Mesendoderm (in vitro differentiated cells): ENCODE data around the gene SERP2.

ENCODE experiments used
- DNase-seq: peaks from one replicate; pipeline ENCODE4 v3.0.0; 2013
- H2AK5ac ChIP-seq: 2 replicates; pipeline ENCODE4 v1.6.1; 2013; ENCODE audit warnings: low read length, inconsistent platforms
- H2BK120ac ChIP-seq: 2 replicates; pipeline ENCODE4 v1.6.1; 2013; ENCODE audit warnings: low read depth, mild to moderate bottlenecking, low read length, moderate library complexity, mixed read lengths
- H2BK15ac ChIP-seq: replicated peaks from 2 replicates; pipeline ENCODE4 v1.6.1; 2013; ENCODE audit warnings: low read depth, mild to moderate bottlenecking, moderate library complexity
- H2BK5ac ChIP-seq: 2 replicates; pipeline ENCODE4 v1.6.1; 2013; ENCODE audit warnings: low read length, inconsistent platforms
- H3K18ac ChIP-seq: 2 replicates; pipeline ENCODE4 v1.6.1; 2013; ENCODE audit warnings: mild to moderate bottlenecking, low read length, mixed read lengths
- H3K23ac ChIP-seq: one replicate; pipeline ENCODE4 v1.6.1; 2013; ENCODE audit warnings: low read length
- H3K27ac ChIP-seq: 2 replicates; pipeline ENCODE4 v1.5.1; 2013; ENCODE audit warnings: low read depth, mild to moderate bottlenecking, inconsistent platforms, low read length, moderate library complexity
- H3K27me3 ChIP-seq: 2 replicates; pipeline ENCODE4 v1.6.1; 2013; ENCODE audit warnings: low read length, control low read depth, mild to moderate bottlenecking, inconsistent platforms; ENCODE audit not compliant: insufficient read depth, poor library complexity
- H3K36me3 ChIP-seq: 2 replicates; pipeline ENCODE4 v1.6.1; 2013; ENCODE audit warnings: low read length, inconsistent platforms; ENCODE audit not compliant: control insufficient read depth, insufficient read depth
- H3K4ac ChIP-seq: one replicate; pipeline ENCODE4 v1.6.1; 2013; ENCODE audit warnings: low read depth, mild to moderate bottlenecking, low read length, moderate library complexity
- H3K4me1 ChIP-seq: 2 replicates; pipeline ENCODE4 v1.6.1; 2013; ENCODE audit warnings: low read depth, low read length, inconsistent platforms; ENCODE audit not compliant: control insufficient read depth
- H3K4me2 ChIP-seq: 2 replicates; pipeline ENCODE4 v1.6.1; 2013; ENCODE audit warnings: low read length
- H3K4me3 ChIP-seq: 2 replicates; pipeline ENCODE4 v1.5.1; 2013; ENCODE audit warnings: mild to moderate bottlenecking, low read length
- H3K56ac ChIP-seq: one replicate; pipeline ENCODE4 v1.6.1; 2013; ENCODE audit warnings: low read length
- H3K79me1 ChIP-seq: 2 replicates; pipeline ENCODE4 v1.6.1; 2013; ENCODE audit warnings: low read length, inconsistent platforms
- H3K79me2 ChIP-seq: 2 replicates; pipeline ENCODE4 v1.6.1; 2013; ENCODE audit warnings: mild to moderate bottlenecking, low read length; ENCODE audit not compliant: control insufficient read depth, insufficient read depth
- H3K9ac ChIP-seq: 2 replicates; pipeline ENCODE4 v1.6.1; 2013; ENCODE audit warnings: low read length, inconsistent platforms
- H4K5ac ChIP-seq: one replicate; pipeline ENCODE4 v1.6.1; 2013; ENCODE audit warnings: low read length
- H4K8ac ChIP-seq: one replicate; pipeline ENCODE4 v1.6.1; 2013; ENCODE audit warnings: low read depth, mild to moderate bottlenecking, control low read depth, low read length, moderate library complexity
- WGBS: extraction: QIAGEN DNeasy Blood & Tissue Kit; methylation state at CpG from one replicate; pipeline ENCODE4 v1.1.7; 2013; ENCODE audit warnings: low lambda C conversion rate, missing lambda C conversion rate; ENCODE audit not compliant: insufficient coverage; ENCODE audit errors: extremely low coverage; 5-methylcytosine and 5-hydroxymethylcytosine counted together

Gene SERP2

GRCh38 chr13:44389060-44389666 is 15.5 kb downstream of the SERP2 start:
- H2BK15ac ChIP-seq, result peak overlapping the region; percentile 20
- H3K4ac ChIP-seq, result peak overlapping the region; percentile 78
- no peaks in the 10 kb centered on the region for H3K27me3 ChIP-seq
- peak overlapping the region; percentile 18 for H3K27ac ChIP-seq
- H4K5ac ChIP-seq, result no peak overlapping the region
- H3K36me3 ChIP-seq, result no peaks in the 10 kb centered on the region
- no peak overlapping the region for H3K23ac ChIP-seq
- H3K9ac ChIP-seq, result no peak overlapping the region
- H2BK5ac ChIP-seq, result peak overlapping the region; percentile 29
- H3K4me2 ChIP-seq, result no peak overlapping the region
- H3K79me1 ChIP-seq, result no peaks in the 10 kb centered on the region
- peak; percentile 55 for DNase-seq
- no peak overlapping the region for H3K4me3 ChIP-seq
- peak overlapping the region; percentile 77 for H3K18ac ChIP-seq
- H4K8ac ChIP-seq, result no peak overlapping the region
- H2AK5ac ChIP-seq, result no peak overlapping the region
- WGBS, result no CpG with 5 or more reads among the region's 4 CpGs
- no peaks in the 10 kb centered on the region for H3K79me2 ChIP-seq
- peak overlapping the region; percentile 90 for H2BK120ac ChIP-seq
- peak overlapping the region; percentile 19 for H3K56ac ChIP-seq
- peaks cover 20% of the 10 kb centered on the region for H3K4me1 ChIP-seq

DNA sequence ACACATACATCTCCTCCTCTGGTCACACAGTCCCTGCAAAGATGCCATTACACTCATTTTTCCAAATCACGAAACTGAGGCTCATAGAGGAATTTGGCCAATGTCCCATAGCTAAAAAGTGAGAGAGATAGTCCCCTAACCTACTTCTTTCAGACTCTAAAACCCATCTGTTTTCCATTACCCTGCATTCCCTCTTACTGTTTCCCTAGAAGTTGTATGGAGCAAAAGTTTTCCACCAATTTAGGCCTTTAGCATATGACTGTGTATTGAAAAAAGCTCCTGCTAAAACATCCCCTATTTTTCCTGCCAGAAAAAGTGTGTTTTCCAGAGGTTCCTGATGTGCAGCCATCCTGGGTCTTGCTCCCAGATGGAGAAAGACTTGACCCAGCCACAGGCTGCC is 16.3 kb downstream of the SERP2 start:
- Histone ChIP-seq H3K23ac (no peak overlapping the region), H4K5ac (no peak overlapping the region), H3K36me3 (no peaks in the 10 kb centered on the region), H3K27me3 (no peaks in the 10 kb centered on the region), H3K4me2 (no peak overlapping the region), H2BK5ac (no peak overlapping the region), H2BK120ac (no peak overlapping the region), H3K79me1 (no peaks in the 10 kb centered on the region), H3K4me3 (no peak overlapping the region), H3K27ac (no peak overlapping the region), H3K4me1 (peaks cover 20% of the 10 kb centered on the region), H3K79me2 (no peaks in the 10 kb centered on the region), H3K56ac (no peak overlapping the region), H3K4ac (no peak overlapping the region), H2AK5ac (no peak overlapping the region), H3K9ac (no peak overlapping the region), H2BK15ac (peak overlapping the region; percentile 66), H4K8ac (no peak overlapping the region), H3K18ac (peak overlapping the region; percentile 77)
- DNase-seq, result no peak
- no CpG with 5 or more reads among the region's 1 CpG for WGBS

DNA sequence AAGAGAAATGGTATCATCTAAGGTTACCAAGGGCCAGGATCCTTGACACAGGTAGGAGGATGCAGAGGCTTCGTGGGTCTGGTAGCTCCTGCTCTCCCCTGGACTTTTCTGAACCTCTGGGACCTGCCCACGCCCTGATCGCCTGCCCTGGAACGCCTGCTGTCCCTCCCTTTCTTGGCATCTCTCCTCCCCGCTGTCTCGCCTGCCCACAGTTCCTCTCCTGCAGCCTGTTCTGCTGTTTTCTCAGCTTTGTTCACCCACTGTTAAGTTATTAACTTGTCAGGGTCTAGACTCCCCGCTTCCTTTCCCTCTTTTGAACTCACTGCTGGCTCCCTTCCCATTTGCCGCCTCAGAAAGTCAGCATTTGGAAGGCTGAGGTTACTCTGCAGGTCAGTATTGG is 19.8 kb downstream of the SERP2 start:
- DNase-seq, result no peak
- WGBS, result no CpG with 5 or more reads among the region's 8 CpGs
- Histone ChIP-seq H3K4ac (no peak overlapping the region), H4K5ac (no peak overlapping the region), H3K9ac (no peak overlapping the region), H4K8ac (no peak overlapping the region), H3K4me1 (peaks cover 26% of the 10 kb centered on the region), H3K56ac (no peak overlapping the region), H3K4me2 (no peak overlapping the region), H3K18ac (no peak overlapping the region), H2BK120ac (no peak overlapping the region), H2BK15ac (no peak overlapping the region), H3K36me3 (no peaks in the 10 kb centered on the region), H3K23ac (no peak overlapping the region), H2BK5ac (no peak overlapping the region), H3K4me3 (no peak overlapping the region), H3K79me1 (no peaks in the 10 kb centered on the region), H2AK5ac (peak overlapping the region; percentile 12), H3K79me2 (no peaks in the 10 kb centered on the region), H3K27me3 (no peaks in the 10 kb centered on the region), H3K27ac (no peak overlapping the region)

DNA sequence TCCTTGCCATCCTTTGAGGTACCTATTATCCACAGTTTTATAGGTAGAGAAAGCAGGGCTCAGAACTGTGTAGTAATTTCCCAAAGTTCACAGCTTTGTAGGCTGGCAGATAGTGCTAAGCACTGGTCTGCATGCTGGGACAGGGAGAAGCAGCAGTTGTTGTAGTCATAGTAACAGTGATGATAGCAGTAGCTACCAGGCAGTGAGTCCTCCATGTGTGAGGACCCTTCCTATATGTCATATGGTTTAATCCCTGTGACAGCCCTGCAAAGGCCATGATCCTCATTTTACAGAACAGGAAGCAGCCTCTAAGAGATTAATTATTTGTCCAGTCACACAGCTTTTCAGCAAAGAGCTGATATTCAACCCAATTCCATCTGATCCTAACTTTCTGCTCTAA is 21.0 kb downstream of the SERP2 start:
- Histone ChIP-seq H3K4me1 (peaks cover 17% of the 10 kb centered on the region), H3K27ac (no peak overlapping the region), H3K79me2 (no peaks in the 10 kb centered on the region), H3K56ac (no peak overlapping the region), H3K4ac (no peak overlapping the region), H3K36me3 (no peaks in the 10 kb centered on the region), H3K79me1 (no peaks in the 10 kb centered on the region), H3K23ac (no peak overlapping the region), H4K5ac (no peak overlapping the region), H3K4me2 (no peak overlapping the region), H2BK15ac (no peak overlapping the region), H3K4me3 (no peak overlapping the region), H2BK5ac (no peak overlapping the region), H3K18ac (no peak overlapping the region), H2BK120ac (no peak overlapping the region), H3K27me3 (no peaks in the 10 kb centered on the region), H2AK5ac (no peak overlapping the region), H3K9ac (no peak overlapping the region), H4K8ac (no peak overlapping the region)
- DNase-seq, result peak; percentile 84

GRCh38 chr13:44395976-44396694 is 22.5 kb downstream of the SERP2 start:
- DNase-seq, result peak; percentile 59
- peak overlapping the region; percentile 83 for H2BK5ac ChIP-seq
- H3K4ac ChIP-seq, result no peak overlapping the region
- no peak overlapping the region for H3K9ac ChIP-seq
- H3K18ac ChIP-seq, result peak overlapping the region; percentile 93
- no peaks in the 10 kb centered on the region for H3K27me3 ChIP-seq
- H2BK15ac ChIP-seq, result peak overlapping the region; percentile 43
- H3K56ac ChIP-seq, result peak overlapping the region; percentile 44
- WGBS, result no CpG with 5 or more reads among the region's 8 CpGs
- H2BK120ac ChIP-seq, result peak overlapping the region; percentile 86
- H3K23ac ChIP-seq, result no peak overlapping the region
- no peak overlapping the region for H4K5ac ChIP-seq
- no peak overlapping the region for H3K4me2 ChIP-seq
- H3K36me3 ChIP-seq, result no peaks in the 10 kb centered on the region
- H2AK5ac ChIP-seq, result no peak overlapping the region
- peaks cover 17% of the 10 kb centered on the region for H3K4me1 ChIP-seq
- H3K27ac ChIP-seq, result peak overlapping the region; percentile 95
- H3K79me2 ChIP-seq, result no peaks in the 10 kb centered on the region
- H3K79me1 ChIP-seq, result no peaks in the 10 kb centered on the region
- no peak overlapping the region for H3K4me3 ChIP-seq
- no peak overlapping the region for H4K8ac ChIP-seq
